Suppressor macrophage treated with lipopolysaccharide for 1 hour (primary cell): Measurements from ENCODE around the gene CTIF.

Experiments used
- DNase-seq, 3 donors: peaks; one replicate each; pipeline ENCODE4 v3.0.0-alpha.2; 2020 to 2022

The CTIF gene

GRCh38 chr18:48794251-48794970 is 255.6 kb downstream of the CTIF start:
- DNase-seq, result no peak

GRCh38 chr18:48795696-48796095 is 256.9 kb downstream of the CTIF start:
- DNase-seq, result no peak

GRCh38 chr18:48796491-48797205 is 257.8 kb downstream of the CTIF start:
- DNase-seq, result peak in 1 of 3 donors; percentile 29

GRCh38 chr18:48797841-48798255 is 259.0 kb downstream of the CTIF start:
- DNase-seq, result no peak

GRCh38 chr18:48798334-48799245 is 259.8 kb downstream of the CTIF start:
- no peak for DNase-seq

GRCh38 chr18:48799724-48800315 is 261.0 kb downstream of the CTIF start:
- no peak for DNase-seq

- DNase-seq, result no peak
Observed at GRCh38 chr18:48800466-48800865, 261.6 kb downstream of the CTIF start.

- peak; percentile 82 to 93 (median 91) for DNase-seq
Observed at GRCh38 chr18:48800876-48801727, 262.3 kb downstream of the CTIF start.

- DNase-seq, result no peak
Observed at GRCh38 chr18:48801728-48802542, 263.1 kb downstream of the CTIF start.

- no peak for DNase-seq
Observed at GRCh38 chr18:48802543-48803290, 263.9 kb downstream of the CTIF start.

- DNase-seq, result no peak
Observed at GRCh38 chr18:48803518-48803917, 264.7 kb downstream of the CTIF start.

- DNase-seq, result no peak
Observed at GRCh38 chr18:48803951-48804855, 265.4 kb downstream of the CTIF start.

- DNase-seq, result no peak
Observed at GRCh38 chr18:48804856-48805610, 266.2 kb downstream of the CTIF start.

GRCh38 chr18:48805826-48806535 is 267.1 kb downstream of the CTIF start:
- no peak for DNase-seq

GRCh38 chr18:48806551-48807261 is 267.9 kb downstream of the CTIF start:
- no peak for DNase-seq

GRCh38 chr18:48808476-48808875 is 269.6 kb downstream of the CTIF start:
- DNase-seq, result no peak

GRCh38 chr18:48809365-48809764 is 270.5 kb downstream of the CTIF start:
- DNase-seq, result peak in 2 of 3 donors; percentile 53 to 62
